K562 (cell line): ENCODE measurements around the gene POR. TPM values are rescaled to one million over a fixed set of nuclear protein-coding genes. Genes with fewer than 3 reads are reported as not detected.

Source experiments
- MGA ChIP-seq: fragments of 450-650 bp; IDR thresholded peaks from 2 replicates; pipeline ENCODE4 v1.6.1; 2016; ENCODE audit warnings: mild to moderate bottlenecking, moderate library complexity
- TAF1 ChIP-seq: IDR thresholded peaks from 2 replicates; pipeline ENCODE4 v1.6.1; 2011; ENCODE audit warnings: mild to moderate bottlenecking, low read length, moderate library complexity; ENCODE audit not compliant: insufficient read depth, control insufficient read depth, severe bottlenecking; ENCODE audit errors: extremely low read depth
- ZNF224 ChIP-seq: sonication (generic); formaldehyde crosslinking; IDR thresholded peaks from 2 replicates; pipeline ENCODE4 v1.8.0; 2022; ENCODE audit warnings: mild to moderate bottlenecking, missing genetic modification reagents
- ZNF280B ChIP-seq: fragments of 250-450 bp; sonication (Bioruptor Pico); IDR thresholded peaks from 2 replicates; pipeline ENCODE4 v1.5.1; 2021; ENCODE audit warnings: mild to moderate bottlenecking
- polyA plus RNA-seq, 8 experiments: library from polyadenylated mRNA; depleted of rRNA in 4 of 8; stranded (reverse) in 5 of 8; unstranded in 3 of 8; fragments of >200 nt; fragmentation: Nextera tagmentation in 2 of 8; fragmentation: Illumina TruSeq in 1 of 8; extraction: Ambion mirVana in 2 of 8; extraction: Trizol in 1 of 8; gene quantifications; 2 replicates each; pipeline versions ENCODE4 v1.2.1 to v1.2.3, GENCODE V29; 2011 to 2014; ENCODE audit warnings: inconsistent platforms in 1 of 8, missing spikeins in 1 of 8
- total RNA-seq, 7 experiments: library from RNA; depleted of rRNA in 6 of 7; stranded (reverse); fragments of >200 nt in 6 of 7; fragmentation: Illumina TruSeq in 2 of 7; extraction: Trizol in 2 of 7; gene quantifications; 2 replicates each; pipeline versions ENCODE4 v1.2.1 to v1.2.3, GENCODE V29; 2011 to 2021; ENCODE audit warnings: low replicate concordance in 1 of 7
- TF ChIP-seq, protein P1 (sequence below): sonication (generic); formaldehyde crosslinking; IDR thresholded peaks from 2 replicates; pipeline ENCODE4 v1.8.0; 2022; ENCODE audit warnings: mild to moderate bottlenecking, missing genetic modification reagents, borderline replicate concordance

The POR gene
- total and polyA plus RNA-seq, 9 of the 15 experiments (the other 6 are each of a cell fraction or from before 2014, with no cell fraction given): 4.7 to 142 (median 40.8) TPM

GRCh38 chr7:75993689-75994387 lies 78.9 kb downstream of the POR start (continued):
- TF ChIP-seq, protein P1, sequence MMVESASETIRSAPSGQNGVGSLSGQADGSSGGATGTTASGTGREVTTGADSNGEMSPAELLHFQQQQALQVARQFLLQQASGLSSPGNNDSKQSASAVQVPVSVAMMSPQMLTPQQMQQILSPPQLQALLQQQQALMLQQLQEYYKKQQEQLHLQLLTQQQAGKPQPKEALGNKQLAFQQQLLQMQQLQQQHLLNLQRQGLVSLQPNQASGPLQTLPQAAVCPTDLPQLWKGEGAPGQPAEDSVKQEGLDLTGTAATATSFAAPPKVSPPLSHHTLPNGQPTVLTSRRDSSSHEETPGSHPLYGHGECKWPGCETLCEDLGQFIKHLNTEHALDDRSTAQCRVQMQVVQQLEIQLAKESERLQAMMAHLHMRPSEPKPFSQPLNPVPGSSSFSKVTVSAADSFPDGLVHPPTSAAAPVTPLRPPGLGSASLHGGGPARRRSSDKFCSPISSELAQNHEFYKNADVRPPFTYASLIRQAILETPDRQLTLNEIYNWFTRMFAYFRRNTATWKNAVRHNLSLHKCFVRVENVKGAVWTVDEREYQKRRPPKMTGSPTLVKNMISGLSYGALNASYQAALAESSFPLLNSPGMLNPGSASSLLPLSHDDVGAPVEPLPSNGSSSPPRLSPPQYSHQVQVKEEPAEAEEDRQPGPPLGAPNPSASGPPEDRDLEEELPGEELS: no peak
- TF ChIP-seq TAF1: no peak
- TF ChIP-seq MGA: no peak
- TF ChIP-seq ZNF280B (CRISPR knock-in tag): no peak
- no peak for TF ChIP-seq ZNF224
